ENCODE results near the gene CCND1. TPM values are rescaled to one million over a fixed set of nuclear protein-coding genes. Genes with fewer than 3 reads are reported as not detected.

Gene CCND1
- total RNA-seq, 5 donors from 2014 or later (not counting 1 experiment from before 2014, with no cell fraction given), result 1.0 to 4.2 (median 2.8) TPM

- H3K27me3 Mint-ChIP-seq, result peaks cover 8 to 19% of the 10 kb centered on the region in 2 donors
- Histone ChIP-seq H3K4me3 (ENCODE audit: control insufficient read depth in 1 of 2, extremely low read depth in 1 of 2, low read length in 1 of 2) (no peak overlapping the region), H3K36me3 (ENCODE audit: control insufficient read depth in 2 of 2, extremely low read depth in 1 of 2, insufficient read depth in 1 of 2, low read length in 1 of 2) (no peaks in the 10 kb centered on the region), H3K27ac (ENCODE audit: low read length) (no peak overlapping the region), H3K27me3 (replicated peaks in 1 of 2; ENCODE audit: control insufficient read depth in 2 of 2, extremely low read depth in 1 of 2, insufficient read depth in 2 of 2, low read length in 1 of 2) (peaks cover 0 to 31% of the 10 kb centered on the region in 2 experiments), H3K4me1 (ENCODE audit: control insufficient read depth in 1 of 2, extremely low read depth in 1 of 2, insufficient read depth in 2 of 2, low read length in 2 of 2) (peaks cover 0 to 2% of the 10 kb centered on the region in 2 experiments), H3K9me3 (no peaks in the 10 kb centered on the region)
- 78% methylated on average over 10 of the region's 11 CpGs for WGBS (ENCODE audit: insufficient coverage)
- CTCF ChIA-PET, result interaction anchor here in 1 of 2 donors (0.6 kb wide), 1 partner anchor 345 kb away, joined by 8 read pairs; no protein-coding TSS in a partner anchor
- H3K9me3 Mint-ChIP-seq, result no peaks in the 10 kb centered on the region
- H3K4me1 Mint-ChIP-seq, result no peaks in the 10 kb centered on the region
- no peaks in the 10 kb centered on the region for H3K36me3 Mint-ChIP-seq
- DNase-seq (no peak), ATAC-seq (replicated peaks in 1 of 4) (no peak)
- no peak overlapping the region for H3K4me3 Mint-ChIP-seq
- POLR2A ChIA-PET, result no interaction called here
- H3K27ac Mint-ChIP-seq, result no peak overlapping the region
Observed at GRCh38 chr11:69599502-69599901, 41.5 kb upstream of the CCND1 start.

GRCh38 chr11:69600001-69600400 lies 41.0 kb upstream of the CCND1 start:
- peaks cover 0 to 31% of the 10 kb centered on the region in 2 experiments for H3K27me3 ChIP-seq (replicated peaks in 1 of 2; ENCODE audit: control insufficient read depth in 2 of 2, extremely low read depth in 1 of 2, insufficient read depth in 2 of 2, low read length in 1 of 2)
- WGBS (ENCODE audit: insufficient coverage), result 80% methylated on average over 2 of the region's 6 CpGs

GRCh38 chr11:69601011-69601975 lies 39.7 kb upstream of the CCND1 start:
- H3K27ac Mint-ChIP-seq, result no peak overlapping the region
- H3K27ac ChIP-seq (ENCODE audit: low read length), result no peak overlapping the region
- ATAC-seq (replicated peaks in 1 of 4) (no peak), DNase-seq (no peak)
- H3K36me3 Mint-ChIP-seq, result no peaks in the 10 kb centered on the region
- peaks cover 0 to 35% of the 10 kb centered on the region in 2 experiments for H3K27me3 ChIP-seq (replicated peaks in 1 of 2; ENCODE audit: control insufficient read depth in 2 of 2, extremely low read depth in 1 of 2, insufficient read depth in 2 of 2, low read length in 1 of 2)
- CTCF ChIA-PET, result no interaction called here
- H3K36me3 ChIP-seq (ENCODE audit: control insufficient read depth in 2 of 2, extremely low read depth in 1 of 2, insufficient read depth in 1 of 2, low read length in 1 of 2), result no peaks in the 10 kb centered on the region
- H3K9me3 Mint-ChIP-seq, result no peaks in the 10 kb centered on the region
- H3K4me3 ChIP-seq (ENCODE audit: control insufficient read depth in 1 of 2, extremely low read depth in 1 of 2, low read length in 1 of 2), result no peak overlapping the region
- WGBS (ENCODE audit: insufficient coverage), result 69% methylated on average over 10 of the region's 12 CpGs
- no peaks in the 10 kb centered on the region for H3K9me3 ChIP-seq
- H3K4me1 Mint-ChIP-seq, result no peaks in the 10 kb centered on the region
- no peak overlapping the region for H3K4me3 Mint-ChIP-seq
- POLR2A ChIA-PET, result no interaction called here
- peaks cover 0 to 2% of the 10 kb centered on the region in 2 experiments for H3K4me1 ChIP-seq (ENCODE audit: control insufficient read depth in 1 of 2, extremely low read depth in 1 of 2, insufficient read depth in 2 of 2, low read length in 2 of 2)
- H3K27me3 Mint-ChIP-seq, result peaks cover 13 to 28% of the 10 kb centered on the region in 2 donors

More at GRCh38 chr11:69600001-69600400, 41.0 kb upstream of the CCND1 start:
- Histone ChIP-seq H3K27ac (ENCODE audit: low read length) (no peak overlapping the region), H3K4me1 (ENCODE audit: control insufficient read depth in 1 of 2, extremely low read depth in 1 of 2, insufficient read depth in 2 of 2, low read length in 2 of 2) (peaks cover 0 to 2% of the 10 kb centered on the region in 2 experiments), H3K4me3 (ENCODE audit: control insufficient read depth in 1 of 2, extremely low read depth in 1 of 2, low read length in 1 of 2) (no peak overlapping the region), H3K36me3 (ENCODE audit: control insufficient read depth in 2 of 2, extremely low read depth in 1 of 2, insufficient read depth in 1 of 2, low read length in 1 of 2) (no peaks in the 10 kb centered on the region), H3K9me3 (no peaks in the 10 kb centered on the region)
- H3K27ac Mint-ChIP-seq, result no peak overlapping the region
- ATAC-seq (replicated peaks in 1 of 4), result no peak
- H3K4me1 Mint-ChIP-seq, result no peaks in the 10 kb centered on the region
- ChIA-PET POLR2A (interaction anchor here in 1 of 2 donors (0.6 kb wide), 1 partner anchor 28 kb away, joined by 8 read pairs; no protein-coding TSS in a partner anchor), CTCF (interaction anchor here in 1 of 2 donors (0.6 kb wide), 1 partner anchor 345 kb away, joined by 8 read pairs; no protein-coding TSS in a partner anchor)
- no peak overlapping the region for H3K4me3 Mint-ChIP-seq
- DNase-seq, result no peak
- no peaks in the 10 kb centered on the region for H3K9me3 Mint-ChIP-seq
- H3K36me3 Mint-ChIP-seq, result no peaks in the 10 kb centered on the region
- H3K27me3 Mint-ChIP-seq, result peaks cover 8 to 20% of the 10 kb centered on the region in 2 donors

GRCh38 chr11:69603111-69603836 lies 37.7 kb upstream of the CCND1 start:
- ChIA-PET CTCF (no interaction called here), POLR2A (no interaction called here)
- Mint-ChIP-seq H3K27ac (no peak overlapping the region), H3K27me3 (peaks cover 20 to 46% of the 10 kb centered on the region in 2 donors), H3K4me1 (no peaks in the 10 kb centered on the region), H3K4me3 (no peak overlapping the region), H3K9me3 (peaks cover 6 to 9% (median 8%) of the 10 kb centered on the region in 3 donors), H3K36me3 (no peaks in the 10 kb centered on the region)
- Histone ChIP-seq H3K27ac (ENCODE audit: low read length) (no peak overlapping the region), H3K36me3 (ENCODE audit: control insufficient read depth in 2 of 2, extremely low read depth in 1 of 2, insufficient read depth in 1 of 2, low read length in 1 of 2) (no peaks in the 10 kb centered on the region), H3K4me1 (ENCODE audit: control insufficient read depth in 1 of 2, extremely low read depth in 1 of 2, insufficient read depth in 2 of 2, low read length in 2 of 2) (peaks cover 0 to under 1% of the 10 kb centered on the region in 2 experiments), H3K27me3 (replicated peaks in 1 of 2; ENCODE audit: control insufficient read depth in 2 of 2, extremely low read depth in 1 of 2, insufficient read depth in 2 of 2, low read length in 1 of 2) (peaks cover 0 to 32% of the 10 kb centered on the region in 2 experiments), H3K9me3 (no peaks in the 10 kb centered on the region), H3K4me3 (ENCODE audit: control insufficient read depth in 1 of 2, extremely low read depth in 1 of 2, low read length in 1 of 2) (no peak overlapping the region)
- DNase-seq, result no peak
- ATAC-seq (replicated peaks in 1 of 4), result no peak
- 79% methylated on average over 7 of the region's 16 CpGs for WGBS (ENCODE audit: insufficient coverage)

- 79% methylated on average over 3 of the region's 7 CpGs for WGBS (ENCODE audit: insufficient coverage)
- H3K36me3 ChIP-seq (ENCODE audit: control insufficient read depth in 2 of 2, extremely low read depth in 1 of 2, insufficient read depth in 1 of 2, low read length in 1 of 2), result no peaks in the 10 kb centered on the region
- CTCF ChIA-PET, result no interaction called here
- ATAC-seq (replicated peaks in 1 of 4) (no peak), DNase-seq (no peak)
- Mint-ChIP-seq H3K27me3 (peaks cover 20 to 46% of the 10 kb centered on the region in 2 donors), H3K9me3 (peaks cover 9 to 17% (median 12%) of the 10 kb centered on the region in 3 donors), H3K4me3 (no peak overlapping the region), H3K4me1 (no peaks in the 10 kb centered on the region), H3K27ac (no peak overlapping the region), H3K36me3 (no peaks in the 10 kb centered on the region)
- no peak overlapping the region for H3K27ac ChIP-seq (ENCODE audit: low read length)
- H3K4me1 ChIP-seq (ENCODE audit: control insufficient read depth in 1 of 2, extremely low read depth in 1 of 2, insufficient read depth in 2 of 2, low read length in 2 of 2), result no peaks in the 10 kb centered on the region
- POLR2A ChIA-PET, result no interaction called here
- H3K27me3 ChIP-seq (replicated peaks in 1 of 2; ENCODE audit: control insufficient read depth in 2 of 2, extremely low read depth in 1 of 2, insufficient read depth in 2 of 2, low read length in 1 of 2), result peaks cover 0 to 28% of the 10 kb centered on the region in 2 experiments
- H3K4me3 ChIP-seq (ENCODE audit: control insufficient read depth in 1 of 2, extremely low read depth in 1 of 2, low read length in 1 of 2), result no peak overlapping the region
- no peaks in the 10 kb centered on the region for H3K9me3 ChIP-seq
Observed at GRCh38 chr11:69604055-69604454, 36.9 kb upstream of the CCND1 start.

GRCh38 chr11:69605737-69606526 lies 35.0 kb upstream of the CCND1 start:
- no peak for DNase-seq
- ChIA-PET CTCF (no interaction called here), POLR2A (no interaction called here)
- no peaks in the 10 kb centered on the region for H3K4me1 Mint-ChIP-seq
- no peak overlapping the region for H3K4me3 ChIP-seq (ENCODE audit: control insufficient read depth in 1 of 2, extremely low read depth in 1 of 2, low read length in 1 of 2)
- H3K36me3 Mint-ChIP-seq, result no peaks in the 10 kb centered on the region
- H3K9me3 Mint-ChIP-seq, result peaks cover 9 to 18% (median 16%) of the 10 kb centered on the region in 3 donors
- H3K27me3 Mint-ChIP-seq, result peaks cover 20 to 49% of the 10 kb centered on the region in 2 donors
- 93% methylated on average over 12 of the region's 18 CpGs for WGBS (ENCODE audit: insufficient coverage)
- ATAC-seq (replicated peaks in 1 of 4), result no peak
- H3K27me3 ChIP-seq (replicated peaks in 1 of 2; ENCODE audit: control insufficient read depth in 2 of 2, extremely low read depth in 1 of 2, insufficient read depth in 2 of 2, low read length in 1 of 2), result peaks cover 0 to 18% of the 10 kb centered on the region in 2 experiments
- no peaks in the 10 kb centered on the region for H3K4me1 ChIP-seq (ENCODE audit: control insufficient read depth in 1 of 2, extremely low read depth in 1 of 2, insufficient read depth in 2 of 2, low read length in 2 of 2)
- no peaks in the 10 kb centered on the region for H3K9me3 ChIP-seq
- H3K4me3 Mint-ChIP-seq, result no peak overlapping the region
- no peak overlapping the region for H3K27ac ChIP-seq (ENCODE audit: low read length)
- no peaks in the 10 kb centered on the region for H3K36me3 ChIP-seq (ENCODE audit: control insufficient read depth in 2 of 2, extremely low read depth in 1 of 2, insufficient read depth in 1 of 2, low read length in 1 of 2)
- no peak overlapping the region for H3K27ac Mint-ChIP-seq

All from T-cell (primary cell).